GM19043 (cell line): ENCODE results near the gene TRAF1.

ENCODE experiments used
- ATAC-seq: cut with Tn5 transposase; IDR thresholded peaks from one replicate; pipeline ENCODE4 v1.9.1; 2021; ENCODE audit warnings: low read depth; ENCODE audit not compliant: unreplicated experiment

TRAF1 gene

DNA sequence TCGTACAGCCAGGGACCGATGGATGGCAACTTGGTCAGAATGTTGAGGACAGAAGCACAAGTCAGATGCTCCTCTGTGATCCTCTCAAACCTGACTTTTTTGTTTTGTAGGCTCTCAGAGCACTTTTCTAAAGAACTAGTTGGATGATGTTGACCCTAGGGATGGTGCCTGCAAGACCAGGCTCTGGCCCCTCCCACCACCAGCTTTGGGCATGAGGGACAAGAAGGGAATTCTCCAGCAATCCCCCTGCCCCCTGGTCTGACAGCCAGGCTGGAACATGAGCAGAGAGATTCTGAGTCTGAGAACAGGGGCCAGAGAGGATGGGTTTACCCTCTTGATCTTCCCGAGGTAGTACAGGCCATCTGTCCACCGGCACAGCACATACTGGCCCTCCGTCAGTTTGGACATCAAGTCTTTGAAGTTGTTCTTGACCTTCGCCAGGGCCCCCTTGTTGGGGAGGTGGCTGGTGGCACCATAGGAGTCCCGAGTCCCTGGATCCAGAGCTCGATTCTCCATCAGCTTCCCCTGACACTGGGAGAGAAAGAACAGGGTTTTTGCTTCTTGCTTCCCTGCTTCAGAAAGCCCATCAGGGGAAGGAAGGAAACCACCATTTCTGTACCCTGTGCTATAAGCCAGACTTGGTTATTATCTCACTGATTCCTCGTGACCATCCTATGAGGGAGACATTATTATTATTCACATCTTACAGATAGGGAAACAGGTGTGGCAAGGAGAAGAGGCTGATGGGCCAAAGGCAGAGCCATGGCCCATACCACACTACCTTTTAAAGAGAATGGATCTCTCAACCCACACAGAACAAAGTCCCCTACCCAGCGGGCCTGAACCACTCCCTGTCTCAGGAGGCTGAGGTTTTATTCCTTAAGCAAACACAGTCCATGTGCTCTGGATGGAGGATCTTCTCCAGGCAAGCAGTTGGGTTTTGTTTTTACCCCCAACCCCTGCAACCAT is 52.1 kb downstream of the TRAF1 start:
- no peak for ATAC-seq

DNA sequence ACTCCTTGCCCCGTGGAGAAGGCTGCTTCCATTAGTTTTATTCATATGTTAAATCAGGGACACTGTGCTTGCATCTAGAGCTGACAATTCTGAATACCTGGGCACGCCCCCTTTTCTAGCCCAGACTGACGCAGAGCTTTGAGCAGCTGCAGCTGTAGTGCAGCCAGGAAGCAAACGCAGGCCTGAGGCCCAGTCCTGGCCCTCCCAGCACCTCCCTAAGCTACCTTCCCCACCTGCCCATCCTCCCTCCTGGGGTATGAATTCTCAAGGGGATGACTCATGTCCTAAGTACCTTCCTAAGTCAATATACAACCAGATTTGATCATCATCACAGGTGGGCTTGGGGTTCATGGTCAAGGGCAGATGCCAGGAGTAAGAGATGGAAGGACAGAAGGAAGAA is 53.1 kb downstream of the TRAF1 start:
- ATAC-seq, result no peak

DNA sequence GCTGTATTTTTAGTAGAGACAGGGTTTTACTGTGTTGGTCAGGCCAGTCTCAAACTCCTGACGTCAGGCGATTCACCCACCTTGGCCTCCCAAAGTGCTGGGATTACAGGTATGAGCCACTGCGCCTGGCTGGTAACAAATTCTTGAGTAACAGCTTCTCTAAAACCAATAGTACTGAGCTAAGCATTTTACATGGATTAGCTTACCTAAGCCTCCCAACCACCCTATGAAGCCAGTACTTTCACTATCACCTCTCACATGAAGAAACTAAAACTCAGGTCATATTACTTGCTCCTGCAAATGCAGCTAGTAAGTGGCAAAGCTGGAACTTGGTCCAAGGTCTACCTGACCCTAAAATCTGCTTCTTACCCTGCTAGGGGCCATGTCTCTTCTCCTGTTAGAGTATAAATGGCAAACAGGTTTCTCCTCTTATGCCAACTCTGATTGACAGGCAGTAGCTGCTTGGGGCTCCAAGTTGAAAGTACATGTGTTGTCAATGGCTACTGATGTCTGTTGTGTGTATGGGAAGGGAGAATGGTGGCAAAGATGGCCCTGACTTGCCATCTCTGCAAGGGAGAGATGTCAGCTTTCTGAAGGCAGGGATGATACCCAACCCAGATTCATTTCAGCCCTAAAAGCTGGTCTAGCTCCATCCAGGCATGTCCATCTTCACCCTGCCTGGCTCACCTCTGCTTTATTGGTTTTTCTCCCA is 53.6 kb downstream of the TRAF1 start:
- no peak for ATAC-seq

DNA sequence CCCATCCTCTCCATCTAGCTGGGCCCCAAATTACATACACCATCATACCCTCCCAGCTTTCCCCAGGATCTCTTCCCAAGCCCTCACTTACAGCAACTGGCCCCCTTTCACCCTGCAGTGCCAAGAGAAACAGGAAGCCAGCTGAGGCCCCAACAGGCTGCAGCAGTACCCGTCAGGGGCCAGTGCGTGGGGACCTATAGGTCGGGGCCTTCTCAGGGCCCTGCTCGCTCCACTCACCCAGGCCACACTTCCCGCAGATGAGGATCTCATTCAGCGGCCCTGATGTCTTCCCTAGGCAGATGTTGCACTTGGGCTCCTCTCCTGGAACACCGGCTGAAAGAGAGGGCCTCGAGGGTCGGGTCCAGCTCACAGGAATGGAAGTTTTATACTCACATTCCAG is 56.4 kb downstream of the TRAF1 start:
- ATAC-seq, result no peak

DNA sequence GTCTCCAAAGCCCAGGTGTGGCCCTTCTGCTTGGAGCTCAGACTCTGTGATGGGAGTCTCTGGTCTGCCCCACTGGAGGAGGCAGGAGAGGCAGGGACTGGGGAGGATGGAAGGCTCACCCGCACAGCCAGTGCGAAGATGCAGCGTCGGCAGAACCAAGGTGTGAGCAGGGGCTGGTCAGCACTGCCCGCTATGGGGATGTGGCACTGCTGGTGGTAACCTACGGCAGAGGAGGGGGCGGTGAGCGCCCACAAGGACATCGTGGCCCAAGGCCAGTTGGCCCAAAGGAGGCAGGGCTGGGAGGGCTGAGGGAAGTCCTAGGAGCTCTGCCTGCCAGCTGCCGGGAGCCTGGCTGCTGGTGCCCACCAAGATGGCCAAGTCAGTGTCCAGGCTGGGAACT is 56.9 kb downstream of the TRAF1 start:
- ATAC-seq, result no peak

DNA sequence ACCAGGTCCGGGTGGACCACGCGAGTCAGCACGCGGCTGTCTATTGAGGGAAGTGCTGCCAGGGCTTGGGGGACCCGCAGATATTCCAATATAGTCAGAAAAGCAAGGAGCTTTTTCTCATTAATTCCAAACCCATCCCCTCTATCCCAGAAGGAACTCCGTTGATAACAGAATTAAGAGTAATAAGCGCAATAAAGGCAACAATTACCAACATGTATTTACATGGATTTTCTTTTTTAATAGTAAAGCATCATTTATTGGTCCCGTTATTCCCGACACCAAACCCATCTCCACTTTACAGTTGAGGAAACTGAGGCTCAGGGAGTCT is 57.3 kb downstream of the TRAF1 start:
- ATAC-seq, result no peak

DNA sequence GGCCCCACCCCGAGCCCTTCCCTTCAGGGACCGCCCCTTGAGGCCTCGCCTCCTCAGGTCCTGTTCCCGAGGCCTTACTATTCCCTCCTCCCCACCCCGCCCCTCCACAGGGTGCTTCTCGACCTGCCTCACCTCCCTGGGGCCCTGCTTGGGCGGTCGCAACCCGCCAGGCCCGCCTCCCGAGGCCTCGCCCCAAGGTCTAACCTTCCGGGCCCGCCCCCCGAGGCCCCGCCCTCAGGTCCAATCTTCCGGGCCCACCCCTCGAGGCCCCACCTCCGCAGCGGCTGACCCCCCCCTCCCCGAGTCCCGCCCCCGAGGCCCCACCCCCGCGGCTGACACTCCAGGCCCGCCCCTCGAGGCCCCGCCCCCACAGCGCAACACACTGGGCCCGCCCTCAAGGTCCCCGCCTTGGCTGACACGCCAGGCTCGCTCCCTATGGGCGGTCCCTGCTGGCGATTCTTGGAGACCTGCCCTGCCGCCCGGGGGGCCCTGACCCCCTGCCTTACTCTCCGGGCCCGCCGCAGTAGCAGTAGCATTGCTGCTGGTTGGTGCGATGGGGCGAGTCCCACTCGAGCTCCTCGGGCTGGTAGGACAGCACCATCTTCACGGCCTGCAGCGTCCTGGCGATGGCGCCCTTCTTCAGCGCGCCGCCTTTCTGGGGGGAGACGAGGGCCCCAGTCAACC is 57.8 kb downstream of the TRAF1 start:
- ATAC-seq, result peak; percentile 84

DNA sequence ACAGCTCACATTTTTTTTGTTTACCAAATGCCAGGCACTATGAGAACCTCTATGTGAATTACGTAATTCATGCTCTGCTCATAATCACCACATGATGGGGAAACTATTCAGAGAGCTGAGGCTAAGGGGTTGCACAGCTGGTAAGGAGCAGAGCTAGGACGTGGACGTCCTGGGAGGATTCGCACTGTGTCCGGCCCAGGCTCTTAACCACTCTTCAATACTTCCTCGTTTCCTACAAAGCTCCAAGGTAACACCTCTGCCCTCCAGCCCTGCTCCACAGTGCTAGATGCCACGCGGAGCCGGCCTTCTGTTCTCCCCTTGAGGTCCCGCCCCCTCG is 58.3 kb downstream of the TRAF1 start:
- ATAC-seq, result no peak

DNA sequence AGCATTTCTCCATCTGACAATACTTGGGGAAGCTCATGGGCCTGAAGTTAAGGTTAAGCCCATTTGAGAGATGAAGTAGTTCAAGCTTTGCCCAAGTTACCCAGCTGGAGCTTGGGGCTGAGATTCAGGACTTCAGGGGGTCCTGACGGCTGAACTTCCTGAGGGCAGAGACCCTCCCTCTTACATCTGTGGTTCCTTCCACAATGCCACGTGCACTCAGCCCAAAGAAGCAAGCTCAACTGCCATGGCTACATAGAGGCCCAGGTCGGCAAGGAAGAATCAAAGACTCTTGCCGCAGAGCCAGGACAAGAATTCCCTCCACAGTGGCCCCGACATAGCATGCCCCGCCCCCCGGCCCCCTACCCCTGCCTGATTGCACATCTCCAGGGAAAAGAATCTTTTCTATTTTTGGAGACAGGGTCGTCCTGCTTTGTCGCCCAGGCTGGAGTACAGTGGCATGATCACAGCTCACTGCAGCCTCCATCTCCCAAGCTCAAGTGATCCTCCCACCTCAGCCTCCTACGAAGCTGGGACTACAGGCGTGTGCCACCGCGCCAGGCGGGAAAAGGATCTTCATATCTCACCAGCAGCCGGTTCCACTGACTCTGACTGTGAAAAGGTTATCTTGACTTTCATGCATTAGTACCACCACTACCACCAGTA is 58.8 kb downstream of the TRAF1 start:
- ATAC-seq, result no peak

DNA sequence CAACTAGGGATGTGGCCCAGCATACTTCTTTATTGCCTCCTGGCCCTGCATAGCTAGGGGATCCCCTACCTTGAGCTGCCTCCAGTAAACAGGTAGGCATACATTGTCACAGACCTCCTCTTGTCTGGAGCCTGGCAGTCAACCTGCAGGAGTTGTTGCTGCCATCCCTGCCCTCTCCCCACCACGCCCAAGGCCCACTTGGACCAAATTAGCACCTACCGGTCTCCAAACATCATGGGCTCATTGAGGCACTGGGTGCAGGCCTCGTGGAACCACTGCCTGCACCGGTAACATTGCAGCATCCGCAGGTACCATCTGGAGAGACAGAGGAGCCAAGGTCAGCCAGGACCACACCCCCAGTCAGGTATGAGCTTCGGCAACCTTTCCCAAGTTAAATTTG is 59.9 kb downstream of the TRAF1 start:
- ATAC-seq, result no peak

DNA sequence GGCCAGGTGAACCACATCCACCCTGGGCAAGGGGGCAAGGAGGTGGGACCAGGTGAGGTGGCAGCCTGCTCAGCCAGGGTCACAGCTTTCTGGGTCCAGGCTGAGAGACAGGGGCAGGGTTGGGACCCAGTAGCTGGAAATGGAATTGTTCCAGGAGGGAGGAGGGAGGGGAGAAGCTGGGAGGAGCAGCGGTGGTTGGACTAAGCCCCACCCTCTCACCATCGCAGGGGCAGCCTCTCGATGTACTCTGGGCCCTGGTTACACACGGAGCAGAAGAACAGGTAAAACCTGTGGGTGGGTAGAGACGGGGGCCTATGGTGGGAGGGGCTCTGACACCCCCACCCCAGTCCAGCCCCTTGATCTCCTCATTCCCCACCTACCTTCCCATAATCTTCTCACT is 60.8 kb downstream of the TRAF1 start:
- no peak for ATAC-seq

DNA sequence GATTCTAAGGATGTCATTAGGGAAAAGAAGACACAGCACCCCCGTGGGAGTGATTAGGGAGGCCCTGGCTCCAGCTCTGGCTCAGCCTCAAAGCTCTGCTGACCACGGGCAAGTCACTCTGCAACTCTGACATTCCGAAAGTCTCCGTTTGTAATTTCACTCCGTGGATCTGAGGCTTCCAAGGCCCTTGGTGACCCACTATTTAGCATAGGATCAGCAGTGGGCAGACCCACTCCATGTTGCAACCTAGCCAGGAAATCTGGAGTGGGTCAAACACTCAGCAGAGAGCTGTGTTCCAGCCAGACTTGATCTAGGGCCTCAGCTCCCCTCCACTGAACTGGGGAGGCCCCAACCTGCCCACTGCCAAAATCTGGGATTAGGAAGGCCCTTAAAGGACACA is 61.4 kb downstream of the TRAF1 start:
- ATAC-seq, result no peak

DNA sequence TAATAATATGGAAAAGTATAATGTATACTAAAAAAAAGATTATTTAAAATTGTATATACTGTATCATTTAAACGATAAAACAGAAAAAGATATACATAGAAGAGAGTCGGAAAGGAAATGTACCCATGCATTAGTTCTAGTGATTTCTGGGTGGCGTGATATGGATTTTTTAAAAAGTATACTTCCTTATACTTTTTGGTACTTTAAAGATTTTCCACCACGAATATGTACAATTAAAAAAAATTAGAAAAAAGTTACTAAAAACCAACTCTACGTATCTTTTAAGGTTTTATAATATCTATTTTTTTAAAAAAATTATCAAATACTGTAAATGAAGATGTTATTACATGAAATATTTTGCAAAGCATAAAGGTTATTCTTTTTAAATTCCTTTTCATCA is 61.9 kb downstream of the TRAF1 start:
- ATAC-seq, result no peak

DNA sequence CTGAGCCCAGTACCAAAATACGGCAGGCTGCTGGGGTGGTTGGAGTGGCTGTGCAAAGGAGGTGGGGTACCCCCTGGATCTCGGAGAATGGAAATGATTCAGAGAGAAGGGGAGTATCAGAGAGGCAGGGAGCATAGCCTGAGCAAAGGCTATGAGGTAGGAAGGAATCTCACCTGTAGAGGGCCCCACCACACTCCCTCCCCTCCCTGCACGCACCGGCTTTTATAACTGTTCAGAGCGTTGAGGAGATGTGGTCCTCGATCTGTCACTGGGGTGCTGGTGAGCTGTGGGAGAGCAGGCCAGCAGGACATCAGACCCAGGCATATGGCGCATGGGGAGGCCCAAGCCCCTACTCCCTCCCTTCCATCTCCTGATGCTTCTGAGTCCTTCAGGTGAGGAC is 62.8 kb downstream of the TRAF1 start:
- ATAC-seq, result no peak

DNA sequence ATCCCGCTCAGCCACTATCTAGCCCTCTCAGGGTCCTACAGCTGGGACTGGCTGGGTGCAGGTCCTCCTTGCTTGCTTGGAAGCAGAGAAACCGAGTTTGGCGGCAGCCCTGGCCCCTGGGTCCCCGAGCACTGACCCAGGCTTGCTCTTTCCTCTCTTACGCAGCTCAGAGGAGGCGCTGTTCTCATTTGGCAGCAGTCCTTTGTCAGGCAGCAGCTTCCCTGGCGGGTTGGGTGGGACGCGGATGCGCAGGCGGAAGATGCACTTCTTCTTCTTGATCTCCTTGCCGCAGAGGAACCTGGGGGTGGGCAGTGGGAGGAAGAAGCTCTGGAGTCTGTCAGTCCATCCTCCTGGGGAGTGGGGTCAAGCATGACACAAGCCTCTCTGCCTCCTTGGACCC is 64.1 kb downstream of the TRAF1 start:
- no peak for ATAC-seq

DNA sequence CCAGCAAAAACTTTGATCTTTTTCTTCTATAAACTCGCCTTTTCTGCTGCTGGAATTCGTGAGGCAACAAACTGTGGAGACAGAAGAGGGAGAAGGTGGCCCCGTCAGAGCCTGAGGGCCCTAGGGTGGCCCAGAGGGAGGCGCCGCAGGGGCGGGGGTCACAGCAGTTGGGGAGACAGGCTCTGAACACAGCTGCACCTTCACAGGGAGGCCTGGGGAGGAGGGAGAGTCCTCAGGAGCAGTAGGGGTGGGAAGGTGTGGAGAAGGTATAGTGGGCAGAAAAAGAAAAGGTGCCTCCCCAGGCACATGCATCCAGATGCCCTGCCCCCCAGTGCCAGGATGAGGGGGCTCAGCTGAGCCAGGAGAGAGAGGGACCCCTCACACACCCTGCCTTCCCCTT is 64.7 kb downstream of the TRAF1 start:
- ATAC-seq, result no peak

DNA sequence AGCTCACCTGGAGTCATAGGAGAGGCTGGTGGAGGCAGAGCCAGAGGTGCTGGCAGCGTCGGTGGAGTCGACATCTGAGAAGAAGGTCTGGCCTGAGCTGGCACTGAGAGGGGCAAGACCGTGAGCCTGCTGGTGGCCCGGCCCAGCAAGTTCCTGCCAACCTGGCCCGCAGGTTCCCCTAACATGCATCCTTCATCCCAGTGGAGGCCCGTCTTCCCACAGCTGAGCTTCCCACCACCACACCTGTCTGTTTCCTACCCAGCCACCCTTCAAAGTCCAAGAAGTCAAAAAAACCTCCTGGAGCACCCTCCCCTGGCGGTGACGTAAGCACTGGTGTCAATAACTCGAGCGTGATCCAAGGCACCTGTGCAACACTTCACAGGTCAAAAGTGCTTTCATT is 66.5 kb downstream of the TRAF1 start:
- no peak for ATAC-seq

DNA sequence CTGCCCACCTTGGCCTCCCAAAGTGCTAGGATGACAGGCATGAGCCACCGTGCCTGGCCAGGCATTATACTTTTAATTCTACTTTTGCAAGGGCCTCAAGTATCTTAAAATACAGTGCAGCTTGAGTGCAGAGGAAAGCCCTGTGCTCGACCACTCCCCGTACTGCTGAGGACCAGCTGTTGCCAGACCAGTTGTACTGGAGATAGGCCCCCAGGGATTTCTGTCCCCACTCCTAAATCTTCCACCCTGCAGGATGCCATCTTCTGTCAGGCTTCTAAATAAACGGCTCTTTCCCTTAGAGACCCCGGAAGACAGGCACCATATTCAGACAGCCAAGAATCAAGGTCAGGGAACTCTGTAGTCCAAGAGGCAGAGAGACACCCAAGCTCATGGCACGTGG is 67.2 kb downstream of the TRAF1 start:
- no peak for ATAC-seq

DNA sequence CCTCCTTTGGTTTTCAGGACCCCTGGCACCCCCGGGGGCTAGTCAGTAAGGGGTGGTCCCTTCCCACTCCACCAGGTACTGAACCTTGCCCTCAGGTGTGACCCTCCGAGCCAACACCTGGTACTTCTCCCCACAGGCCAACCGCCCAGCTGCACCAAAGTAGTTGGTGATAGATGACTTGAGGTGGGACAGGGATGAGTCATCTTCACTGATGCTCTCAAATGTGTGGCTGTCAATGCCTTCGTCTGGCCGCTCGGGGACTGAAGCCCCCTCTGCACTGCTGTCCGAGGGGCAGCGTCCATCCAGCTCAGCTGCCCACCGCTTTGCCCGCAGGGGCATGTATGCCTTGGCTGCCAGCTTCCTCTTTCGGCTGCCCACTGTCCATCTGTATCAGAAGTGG is 68.7 kb downstream of the TRAF1 start:
- no peak for ATAC-seq

DNA sequence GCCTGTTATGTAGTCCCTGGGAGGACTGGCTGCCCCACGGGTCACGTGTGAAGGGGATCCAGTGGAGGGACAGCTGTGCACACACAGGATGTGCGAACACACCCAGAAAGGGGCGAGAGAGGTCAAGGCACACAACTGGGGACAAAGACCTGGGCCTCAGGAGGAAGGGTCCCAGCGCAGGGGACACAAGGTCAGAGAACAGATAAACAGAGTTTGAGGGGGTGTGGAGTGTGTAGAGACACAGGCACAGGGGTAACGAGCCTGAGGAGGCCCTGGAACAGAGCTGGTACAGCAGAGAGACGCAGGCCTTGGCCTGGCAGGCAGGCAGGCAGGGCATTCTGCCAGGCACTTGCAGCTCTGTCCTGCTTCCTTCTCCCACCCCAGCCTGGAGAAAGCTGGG is 69.1 kb downstream of the TRAF1 start:
- ATAC-seq, result no peak

DNA sequence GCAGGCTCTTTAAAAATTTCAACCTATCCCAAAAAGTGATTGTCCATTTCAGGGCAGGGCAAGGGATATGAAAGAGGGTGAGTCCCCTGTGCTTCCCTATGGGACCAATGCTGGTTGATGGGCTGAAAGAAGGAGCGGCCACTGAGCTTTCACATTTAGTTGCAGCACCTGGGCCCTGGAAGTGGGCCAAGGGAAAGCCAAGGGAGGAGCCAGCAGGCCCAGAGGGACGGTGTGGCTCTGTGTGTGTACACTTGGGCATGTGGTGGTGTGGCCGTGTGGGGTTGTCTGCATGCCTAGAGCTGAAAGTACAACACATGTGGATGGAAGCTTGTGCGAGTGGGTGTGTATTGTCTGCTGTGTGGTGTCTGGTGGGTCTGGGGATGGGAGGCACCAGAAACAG is 69.9 kb downstream of the TRAF1 start:
- ATAC-seq, result no peak
